ENCODE data around the gene ITGA1. TPM values are rescaled to one million over a fixed set of nuclear protein-coding genes. Genes with fewer than 3 reads are reported as not detected.

ITGA1 gene
- total and polyA plus RNA-seq, 2 of the 13 experiments (the other 11 are each of a cell fraction or from before 2014, with no cell fraction given), result 23.1 to 28.6 TPM

- in situ Hi-C loops (cut with HindIII; ENCODE audit: extremely low pct_ligation_motif_present, low pct_unique_long_range_greater_than_20kb), result no loop called here
- H4K20me1 ChIP-seq (ENCODE audit: insufficient read depth, low read length), result no peaks in the 10 kb centered on the region
- no peak overlapping the region for H2AFZ ChIP-seq (ENCODE audit: low read length)
- FAIRE-seq, result no peak
- no peaks in the 10 kb centered on the region for H3K4me1 ChIP-seq (ENCODE audit: insufficient read depth, low read length)
- no peak overlapping the region for H3K4me3 ChIP-seq (replicated peaks in 1 of 3; ENCODE audit: insufficient read depth in 1 of 3, low read depth in 2 of 3, low read length in 3 of 3)
- H3K27ac ChIP-seq (ENCODE audit: extremely low read length, insufficient read depth, low read length), result no peak overlapping the region
- no peaks in the 10 kb centered on the region for H3K36me3 ChIP-seq (replicated peaks in 1 of 2; ENCODE audit: control insufficient read depth in 1 of 2, insufficient read depth in 2 of 2, low read length in 2 of 2)
- H3K9ac ChIP-seq (ENCODE audit: insufficient read depth, low read depth, low read length), result no peak overlapping the region
- no peak for ATAC-seq
- no TSS peak for BruUV-seq (replicated peaks)
- intact Hi-C loops (cut with micrococcal nuclease; ENCODE audit: unreplicated experiment), result no loop called here
- H3K27me3 ChIP-seq (ENCODE audit: control insufficient read depth in 1 of 2, insufficient read depth in 2 of 2, low read length in 2 of 2), result no peaks in the 10 kb centered on the region
- ChIA-PET CTCF (ENCODE audit: low intra/inter-chr PET ratio, low total read pairs) (no interaction called here), POLR2A (no interaction called here)
- 94% methylated on average over 8 of the region's 8 CpGs for WGBS (ENCODE audit: low lambda C conversion rate)
- H3K79me2 ChIP-seq (ENCODE audit: insufficient read depth, low read length), result no peaks in the 10 kb centered on the region
- no peak overlapping the region for H3K4me2 ChIP-seq (ENCODE audit: low read depth, low read length)
- no peak for DNase-seq (ENCODE audit: low spot score)
- no peaks in the 10 kb centered on the region for H3K9me3 ChIP-seq (ENCODE audit: low read length)
- TF ChIP-seq ZNF33A (CRISPR knock-in tag; IDR thresholded peaks at IDR 0.05; ENCODE audit: borderline replicate concordance) (no peak), KDM3A (CRISPR knock-in tag; IDR thresholded peaks at IDR 0.05; ENCODE audit: low read depth) (no peak), HOMEZ (CRISPR knock-in tag; IDR thresholded peaks at IDR 0.05; ENCODE audit: low read depth) (no peak), ZNF749 (CRISPR knock-in tag; IDR thresholded peaks at IDR 0.05; ENCODE audit: borderline replicate concordance) (no peak), ZNF235 (CRISPR knock-in tag; IDR thresholded peaks at IDR 0.05; ENCODE audit: borderline replicate concordance) (no peak), RNF219 (CRISPR knock-in tag; IDR thresholded peaks at IDR 0.05) (no peak), AGO1 (IDR thresholded peaks at IDR 0.05; ENCODE audit: low read depth, low read length, poor library complexity, severe bottlenecking) (no peak), ZNF264 (CRISPR knock-in tag; IDR thresholded peaks at IDR 0.05) (no peak), FOSL1 (CRISPR knock-in tag; IDR thresholded peaks at IDR 0.05; ENCODE audit: borderline replicate concordance) (no peak), ZNF142 (CRISPR knock-in tag; IDR thresholded peaks at IDR 0.05) (no peak), HCFC1 (IDR thresholded peaks at IDR 0.05; ENCODE audit: low read depth, low read length) (no peak), KLF16 (CRISPR knock-in tag; IDR thresholded peaks at IDR 0.05) (no peak), ZFP62 (CRISPR knock-in tag; IDR thresholded peaks at IDR 0.05) (no peak), POLR2AphosphoS5 (IDR thresholded peaks at IDR 0.05; ENCODE audit: low read depth, low read length) (no peak)
Measured at GRCh38 chr5:52840277-52841050, 52.7 kb downstream of the ITGA1 start.

Data from HepG2 (cell line).